ENCODE data around the gene MCM3.

Gene MCM3

GRCh38 chr6:52284460-52285176 lies at the start of gene MCM3:
MCM3 (minus strand) TSS chr6:52284742; CDS start chr6:52284674, 68 bp downstream.
- peak within 1 kb of the TSS; percentile 88 for H3K4me3 ChIP-seq (ENCODE audit: low read length)
- peak; percentile 99 for DNase-seq (ENCODE audit: low read depth)
- TF ChIP-seq, protein P1, sequence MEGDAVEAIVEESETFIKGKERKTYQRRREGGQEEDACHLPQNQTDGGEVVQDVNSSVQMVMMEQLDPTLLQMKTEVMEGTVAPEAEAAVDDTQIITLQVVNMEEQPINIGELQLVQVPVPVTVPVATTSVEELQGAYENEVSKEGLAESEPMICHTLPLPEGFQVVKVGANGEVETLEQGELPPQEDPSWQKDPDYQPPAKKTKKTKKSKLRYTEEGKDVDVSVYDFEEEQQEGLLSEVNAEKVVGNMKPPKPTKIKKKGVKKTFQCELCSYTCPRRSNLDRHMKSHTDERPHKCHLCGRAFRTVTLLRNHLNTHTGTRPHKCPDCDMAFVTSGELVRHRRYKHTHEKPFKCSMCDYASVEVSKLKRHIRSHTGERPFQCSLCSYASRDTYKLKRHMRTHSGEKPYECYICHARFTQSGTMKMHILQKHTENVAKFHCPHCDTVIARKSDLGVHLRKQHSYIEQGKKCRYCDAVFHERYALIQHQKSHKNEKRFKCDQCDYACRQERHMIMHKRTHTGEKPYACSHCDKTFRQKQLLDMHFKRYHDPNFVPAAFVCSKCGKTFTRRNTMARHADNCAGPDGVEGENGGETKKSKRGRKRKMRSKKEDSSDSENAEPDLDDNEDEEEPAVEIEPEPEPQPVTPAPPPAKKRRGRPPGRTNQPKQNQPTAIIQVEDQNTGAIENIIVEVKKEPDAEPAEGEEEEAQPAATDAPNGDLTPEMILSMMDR (conservative IDR thresholded peaks at IDR 0.05; ENCODE audit: low read length): peak; percentile 17; the same call in 1 of the 2 replicates

DNA sequence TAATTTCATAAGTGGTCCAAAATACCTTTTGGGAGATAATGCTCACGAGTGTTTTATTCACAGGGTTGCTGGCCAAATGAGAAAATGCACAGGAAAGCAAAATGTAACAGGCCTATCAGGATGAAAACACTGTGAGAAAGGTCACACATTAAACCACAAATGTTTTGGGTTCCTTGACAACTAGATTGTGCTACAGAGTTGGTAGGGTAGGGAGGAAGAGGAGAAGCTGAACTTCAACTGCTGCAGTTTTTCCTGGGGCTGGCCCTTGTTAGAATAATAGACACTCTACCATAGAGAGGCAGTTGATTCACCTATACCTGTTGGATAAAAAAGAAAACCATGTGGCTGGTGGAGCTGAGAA lies 49.3 kb upstream of the MCM3 start:
- TF ChIP-seq, protein P1 (conservative IDR thresholded peaks at IDR 0.05; ENCODE audit: low read length): no peak
- no peak overlapping the region for H3K4me3 ChIP-seq (ENCODE audit: low read length)

GRCh38 chr6:52331793-52332457 lies 47.4 kb upstream of the MCM3 start:
- DNase-seq (ENCODE audit: low read depth): no peak
- TF ChIP-seq, protein P1 (conservative IDR thresholded peaks at IDR 0.05; ENCODE audit: low read length): no peak
- no peak overlapping the region for H3K4me3 ChIP-seq (ENCODE audit: low read length)

More for the DNA sequence above, 49.3 kb upstream of the MCM3 start:
- no peak for DNase-seq (ENCODE audit: low read depth)

DNA sequence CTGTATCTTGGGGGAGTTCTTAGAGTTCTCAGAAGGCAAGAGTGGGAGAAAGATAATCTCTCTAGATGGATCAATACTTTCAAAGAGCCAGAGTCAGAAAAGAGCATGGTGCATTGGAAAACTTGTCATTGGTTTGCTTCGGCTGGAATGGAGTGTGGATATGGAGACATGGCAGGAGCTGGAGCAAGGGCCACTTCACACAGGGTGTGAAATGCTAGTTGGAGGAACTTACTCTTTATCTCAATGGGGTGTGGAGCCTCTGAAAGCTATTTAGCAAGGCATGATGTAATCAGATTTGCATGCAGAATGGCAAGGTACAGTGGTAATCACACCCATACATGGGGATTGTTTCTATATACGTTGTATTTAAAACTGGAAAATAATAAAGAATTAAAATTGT lies 45.9 kb upstream of the MCM3 start:
- no peak for DNase-seq (ENCODE audit: low read depth)
- TF ChIP-seq, protein P1 (conservative IDR thresholded peaks at IDR 0.05; ENCODE audit: low read length): no peak
- H3K4me3 ChIP-seq (ENCODE audit: low read length): no peak overlapping the region

DNA sequence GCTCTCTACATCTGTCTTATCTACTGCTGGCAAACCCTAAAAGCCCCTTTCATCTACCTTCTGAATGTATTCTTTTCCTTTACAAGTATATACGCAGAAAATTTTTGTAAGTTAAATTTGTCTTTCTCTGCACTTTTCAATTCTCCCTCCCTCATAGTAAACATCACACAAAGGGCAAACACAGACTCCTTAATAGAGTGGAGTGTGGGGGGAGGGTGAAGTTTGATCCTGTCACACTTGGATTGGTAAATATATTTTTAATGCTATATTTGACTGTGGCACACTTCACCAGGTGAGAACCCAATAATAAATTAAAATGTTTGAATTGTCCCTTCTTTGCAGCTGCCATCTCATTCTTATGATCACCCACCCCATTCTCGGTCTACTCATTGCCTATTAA lies 44.2 kb upstream of the MCM3 start:
- H3K4me3 ChIP-seq (ENCODE audit: low read length): no peak overlapping the region
- TF ChIP-seq, protein P1 (conservative IDR thresholded peaks at IDR 0.05; ENCODE audit: low read length): no peak
- DNase-seq (ENCODE audit: low read depth): no peak

GRCh38 chr6:52328303-52328662 lies 43.7 kb upstream of the MCM3 start:
- H3K4me3 ChIP-seq (ENCODE audit: low read length): no peak overlapping the region
- DNase-seq (ENCODE audit: low read depth): no peak
- TF ChIP-seq, protein P1 (conservative IDR thresholded peaks at IDR 0.05; ENCODE audit: low read length): no peak

Data from AG10803 (cell line).